T1000 (cell line): ENCODE results near the gene UMAD1.
"Not testable (repeated sequence)": the region's sequence is repeated elsewhere in the genome, so short reads cannot be mapped to it uniquely, and the experiment has no call there.

Experiments used
- DNase-seq: peaks from one replicate; lab custom pipeline; 2025; ENCODE audit warnings: mixed read lengths; lab: John Stamatoyannopoulos, UW

The UMAD1 gene

GRCh38 chr7:7652798-7653540 is 12.4 kb downstream of the UMAD1 start:
- DNase-seq = no peak

- DNase-seq = no peak
Observed at GRCh38 chr7:7653593-7654187, 13.1 kb downstream of the UMAD1 start.

- no peak for DNase-seq
Observed at GRCh38 chr7:7654964-7655715, 14.6 kb downstream of the UMAD1 start.

GRCh38 chr7:7656459-7656858 is 15.9 kb downstream of the UMAD1 start:
- DNase-seq = not testable (repeated sequence)

- no peak for DNase-seq
Observed at GRCh38 chr7:7662527-7662926, 22.0 kb downstream of the UMAD1 start.

GRCh38 chr7:7664291-7664690 is 23.7 kb downstream of the UMAD1 start:
- no peak for DNase-seq

GRCh38 chr7:7665031-7665430 is 24.5 kb downstream of the UMAD1 start:
- DNase-seq = no peak

GRCh38 chr7:7667187-7667586 is 26.6 kb downstream of the UMAD1 start:
- no peak for DNase-seq

GRCh38 chr7:7668706-7669105 is 28.2 kb downstream of the UMAD1 start:
- no peak for DNase-seq

- no peak for DNase-seq
Observed at GRCh38 chr7:7670490-7670889, 29.9 kb downstream of the UMAD1 start.

GRCh38 chr7:7671361-7671760 is 30.8 kb downstream of the UMAD1 start:
- no peak for DNase-seq

GRCh38 chr7:7672545-7673239 is 32.1 kb downstream of the UMAD1 start:
- no peak for DNase-seq

- no peak for DNase-seq
Observed at GRCh38 chr7:7673240-7673550, 32.6 kb downstream of the UMAD1 start.

GRCh38 chr7:7675686-7676085 is 35.1 kb downstream of the UMAD1 start:
- DNase-seq = no peak

- DNase-seq = not testable (repeated sequence)
Observed at GRCh38 chr7:7679640-7680039, 39.1 kb downstream of the UMAD1 start.

GRCh38 chr7:7681191-7681935 is 40.8 kb downstream of the UMAD1 start:
- no peak for DNase-seq

- no peak for DNase-seq
Observed at GRCh38 chr7:7681936-7682329, 41.4 kb downstream of the UMAD1 start.

GRCh38 chr7:7682861-7683260 is 42.3 kb downstream of the UMAD1 start:
- DNase-seq = no peak

GRCh38 chr7:7686811-7687508 is 46.4 kb downstream of the UMAD1 start:
- DNase-seq = no peak

- no peak for DNase-seq
Observed at GRCh38 chr7:7687800-7688199, 47.2 kb downstream of the UMAD1 start.

GRCh38 chr7:7688310-7688709 is 47.8 kb downstream of the UMAD1 start:
- no peak for DNase-seq
